Measurements from ENCODE around the gene ACO2. TPM values are rescaled to one million over a fixed set of nuclear protein-coding genes. Genes with fewer than 3 reads are reported as not detected.

Gene ACO2
- total and polyA plus RNA-seq, 2 of the 4 experiments (the other 2 are of a cell fraction) = 71.3 to 72.9 TPM

- no peak for TF ChIP-seq RFX5 (IDR thresholded peaks at IDR 0.05; ENCODE audit: low read depth, low read length)
Measured at GRCh38 chr22:41491374-41492100, 22.6 kb downstream of the ACO2 start (continued).

GRCh38 chr22:41498303-41498835 is 29.5 kb downstream of the ACO2 start:
- Histone ChIP-seq H2BK5ac (ENCODE audit: low read depth, low read length, poor library complexity, severe bottlenecking) (no peak overlapping the region), H3K27me3 (ENCODE audit: control insufficient read depth, insufficient read depth, low read length) (no peaks in the 10 kb centered on the region), H2AFZ (replicated peaks; ENCODE audit: low read length, poor library complexity) (no peak overlapping the region), H3K9ac (ENCODE audit: low read depth, low read length) (no peak overlapping the region), H2BK120ac (ENCODE audit: low read depth, low read length) (no peak overlapping the region), H2BK20ac (ENCODE audit: low read depth, low read length) (no peak overlapping the region), H2AK9ac (replicated peaks; ENCODE audit: low read depth, low read length, poor library complexity) (peak overlapping the region; percentile 42), H3K79me1 (ENCODE audit: low read depth in 1 of 2, low read length in 2 of 2) (peaks cover 29 to 67% of the 10 kb centered on the region in 2 experiments), H3K9me1 (ENCODE audit: insufficient read depth, low read length) (peaks cover 11% of the 10 kb centered on the region; the same call in 1 of the 2 replicates), H2AK5ac (ENCODE audit: low read depth, low read length) (no peak overlapping the region), H4K8ac (ENCODE audit: low read depth in 2 of 2, low read length in 2 of 2) (0 out of 4 replicates have a peak overlapping the region, but pooled peaks of 1 of the 2 experiments have one; percentile 1), H3K14ac (replicated peaks; ENCODE audit: low read depth, low read length) (no peak overlapping the region), H3K9me3 (ENCODE audit: control insufficient read depth, insufficient read depth, low read length) (no peaks in the 10 kb centered on the region), H3K36me3 (ENCODE audit: control insufficient read depth, insufficient read depth, low read length) (peaks cover 14% of the 10 kb centered on the region), H2BK15ac (ENCODE audit: low read depth, low read length) (no peak overlapping the region), H4K91ac (ENCODE audit: insufficient read depth, low read depth, low read length) (no peak overlapping the region), H4K5ac (ENCODE audit: low read depth, low read length) (no peak overlapping the region), H3K27ac (ENCODE audit: insufficient read depth, low read length) (no peak overlapping the region), H3K23ac (ENCODE audit: low read depth, low read length) (no peak overlapping the region), H3K4ac (ENCODE audit: low read depth, low read length) (no peak overlapping the region), H3K56ac (ENCODE audit: extremely low read depth, insufficient read depth, low read length) (no peak overlapping the region), H3K18ac (ENCODE audit: low read depth, low read length) (no peak overlapping the region), H4K20me1 (ENCODE audit: insufficient read depth, low read length) (peaks cover 23% of the 10 kb centered on the region), H3K4me1 (ENCODE audit: control insufficient read depth, insufficient read depth, low read length) (no peaks in the 10 kb centered on the region), H3K4me3 (ENCODE audit: insufficient read depth, low read depth, low read length) (no peak overlapping the region), H3K4me2 (ENCODE audit: low read depth, low read length) (no peak overlapping the region)
- TF ChIP-seq USF2 (IDR thresholded peaks at IDR 0.05; ENCODE audit: low read depth, low read length) (no peak), RCOR1 (IDR thresholded peaks at IDR 0.05; ENCODE audit: insufficient replicate concordance, low read length) (no peak), MAZ (IDR thresholded peaks at IDR 0.05; ENCODE audit: borderline replicate concordance, low read depth, low read length) (no peak), POLR2A (IDR thresholded peaks at IDR 0.05; ENCODE audit: low read depth, low read length) (no peak), FOS (IDR thresholded peaks at IDR 0.05; ENCODE audit: low read depth, low read length) (no peak), CEBPB (IDR thresholded peaks at IDR 0.05; ENCODE audit: low read depth, low read length) (no peak), CHD1 (IDR thresholded peaks at IDR 0.05; ENCODE audit: low read depth, low read length) (no peak), NFE2L2 (IDR thresholded peaks at IDR 0.05; ENCODE audit: low read depth, low read length) (no peak), MXI1 (IDR thresholded peaks at IDR 0.05; ENCODE audit: borderline replicate concordance, low read depth, low read length) (no peak), SMC3 (IDR thresholded peaks at IDR 0.05; ENCODE audit: low read depth, low read length) (no peak), RFX5 (IDR thresholded peaks at IDR 0.05; ENCODE audit: low read depth, low read length) (no peak), BHLHE40 (IDR thresholded peaks at IDR 0.05; ENCODE audit: low read depth, low read length) (no peak)
- dilution Hi-C loops (cut with HindIII; ENCODE audit: low sequenced_read_pairs, unreplicated experiment) (no loop called here), intact Hi-C loops (cut with micrococcal nuclease) (no loop called here), in situ Hi-C loops (cut with MboI; ENCODE audit: low sequenced_read_pairs) (no loop called here)
- WGBS, 2 experiments (ENCODE audit: extremely low coverage in 2 of 2, insufficient read length in 1 of 2) = no CpG with 5 or more reads among the region's 6 CpGs
- ATAC-seq (ENCODE audit: low read depth) (no peak), DNase-seq (no peak)
- ChIA-PET CTCF (no interaction called here), POLR2A (ENCODE audit: unreplicated experiment) (no interaction called here)
- BruUV-seq (replicated peaks) = no TSS peak
